HFFc6 (cell line): ENCODE measurements around the gene UBE2L5. TPM values are rescaled to one million over a fixed set of nuclear protein-coding genes. Genes with fewer than 3 reads are reported as not detected.

Experiments used
- DNase-seq: peaks from one replicate; pipeline ENCODE4 v3.0.0-alpha.2; 2018
- H3K27ac Mint-ChIP-seq: 2 replicates; pipeline ENCODE4 v1.8.0; 2020; ENCODE audit warnings: mild to moderate bottlenecking, mixed read lengths
- H3K27me3 Mint-ChIP-seq: 2 replicates; pipeline ENCODE4 v1.8.0; 2021; ENCODE audit warnings: mild to moderate bottlenecking, moderate library complexity, mixed read lengths; ENCODE audit not compliant: insufficient read depth
- H3K36me3 Mint-ChIP-seq: 2 replicates; pipeline ENCODE4 v1.8.0; 2021; ENCODE audit warnings: low read depth, mixed read lengths
- H3K4me1 Mint-ChIP-seq: 2 replicates; pipeline ENCODE4 v1.8.0; 2020; ENCODE audit warnings: low read depth, mixed read lengths
- H3K4me3 Mint-ChIP-seq: 2 replicates; pipeline ENCODE4 v1.8.0; 2020; ENCODE audit warnings: mild to moderate bottlenecking, moderate library complexity, mixed read lengths
- H3K9me3 Mint-ChIP-seq: 2 replicates; pipeline ENCODE4 v1.8.0; 2020; ENCODE audit warnings: mild to moderate bottlenecking, mixed read lengths
- CTCF ChIP-seq: fragments of 200-600 bp; sonication (generic); IDR thresholded peaks from 2 replicates; pipeline ENCODE4 v1.5.0; 2021; ENCODE audit warnings: antibody characterized with exemption, mild to moderate bottlenecking
- total RNA-seq, 6 experiments: library from RNA; stranded (reverse); fragmentation: NEBNext Ultra II Directional; extraction: Animal tissue kit (Norgen Biotek cat#: 25700); gene quantifications; 2 replicates in 1 of 6; 3 replicates in 5 of 6; pipeline ENCODE4 v1.2.3, GENCODE V29; 2021

The UBE2L5 gene
- total RNA-seq, 6 experiments from 2014 or later, result 0.21 TPM; not detected in 5

GRCh38 chr13:30392681-30393045, 29.6 kb upstream of the UBE2L5 start:
- Mint-ChIP-seq H3K4me1 (peaks cover 44% of the 10 kb centered on the region), H3K4me3 (no peak overlapping the region; the same call in 1 of the 2 replicates), H3K9me3 (no peaks in the 10 kb centered on the region), H3K36me3 (no peaks in the 10 kb centered on the region), H3K27ac (no peak overlapping the region), H3K27me3 (peaks cover 4% of the 10 kb centered on the region)
- no peak for DNase-seq
- no peak for TF ChIP-seq CTCF

GRCh38 chr13:30394751-30395191, 27.5 kb upstream of the UBE2L5 start:
- H3K4me3 Mint-ChIP-seq, result peak overlapping the region; percentile 87
- no peaks in the 10 kb centered on the region for H3K9me3 Mint-ChIP-seq
- H3K27me3 Mint-ChIP-seq, result peaks cover 4% of the 10 kb centered on the region
- H3K4me1 Mint-ChIP-seq, result peaks cover 39% of the 10 kb centered on the region
- H3K27ac Mint-ChIP-seq, result peak overlapping the region; percentile 85
- H3K36me3 Mint-ChIP-seq, result no peaks in the 10 kb centered on the region
- DNase-seq, result no peak
- no peak for TF ChIP-seq CTCF

- peak; percentile 95 for DNase-seq
- TF ChIP-seq CTCF, result no peak
- peak overlapping the region; percentile 87 for H3K4me3 Mint-ChIP-seq
- H3K4me1 Mint-ChIP-seq, result peaks cover 37% of the 10 kb centered on the region
- peaks cover 4% of the 10 kb centered on the region for H3K27me3 Mint-ChIP-seq
- peak overlapping the region; percentile 85 for H3K27ac Mint-ChIP-seq
- H3K36me3 Mint-ChIP-seq, result no peaks in the 10 kb centered on the region
- H3K9me3 Mint-ChIP-seq, result no peaks in the 10 kb centered on the region
These were observed 26.8 kb upstream of the UBE2L5 start for GRCh38 chr13:30395192-30396158.

- peaks cover 4% of the 10 kb centered on the region for H3K27me3 Mint-ChIP-seq
- TF ChIP-seq CTCF, result no peak
- peak overlapping the region; percentile 85 for H3K27ac Mint-ChIP-seq
- H3K4me1 Mint-ChIP-seq, result peaks cover 37% of the 10 kb centered on the region
- no peaks in the 10 kb centered on the region for H3K9me3 Mint-ChIP-seq
- peak overlapping the region; percentile 87 for H3K4me3 Mint-ChIP-seq
- DNase-seq, result peak; percentile 25
- H3K36me3 Mint-ChIP-seq, result no peaks in the 10 kb centered on the region
These were observed 25.7 kb upstream of the UBE2L5 start for GRCh38 chr13:30396434-30397075.

GRCh38 chr13:30398601-30399072, 23.7 kb upstream of the UBE2L5 start:
- H3K27me3 Mint-ChIP-seq, result no peaks in the 10 kb centered on the region; the same call in none of the 2 replicates
- no peak for TF ChIP-seq CTCF
- H3K4me1 Mint-ChIP-seq, result peaks cover 30% of the 10 kb centered on the region
- H3K4me3 Mint-ChIP-seq, result no peak overlapping the region
- no peak overlapping the region for H3K27ac Mint-ChIP-seq
- H3K9me3 Mint-ChIP-seq, result no peaks in the 10 kb centered on the region
- no peaks in the 10 kb centered on the region for H3K36me3 Mint-ChIP-seq
- DNase-seq, result no peak
